GM21737 (cell line): Measurements from ENCODE around the gene KIF5C.
A peak's percentile ranks its signal among the peaks of the same experiment; 100 is the strongest.

Experiments
- ATAC-seq: cut with Tn5 transposase; IDR thresholded peaks from one replicate; pipeline ENCODE4 v1.9.1; 2021; ENCODE audit warnings: mild to moderate bottlenecking, moderate library complexity; ENCODE audit not compliant: unreplicated experiment

Gene KIF5C

GRCh38 chr2:149009576-149010461 lies 134.8 kb downstream of the KIF5C start:
- no peak for ATAC-seq

DNA sequence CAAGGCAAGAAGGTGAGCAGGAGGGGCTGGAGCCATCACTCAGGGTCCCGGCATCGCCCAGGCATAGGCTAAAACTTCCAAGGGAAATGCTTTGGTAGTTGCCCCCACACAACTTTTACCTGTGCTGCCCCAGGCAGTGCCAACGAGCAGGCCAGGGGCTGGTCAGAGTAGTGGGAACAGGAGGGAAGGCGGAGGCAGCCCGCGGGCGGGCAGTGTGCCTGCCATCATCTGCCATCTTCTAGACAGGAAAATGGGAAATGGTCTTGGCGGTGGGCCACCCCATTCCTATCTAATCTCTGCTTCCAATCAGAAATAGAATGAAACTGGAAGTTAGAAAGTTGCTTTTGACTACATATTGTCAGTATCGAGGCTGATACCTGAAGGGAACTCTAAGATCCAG lies 137.5 kb downstream of the KIF5C start:
- ATAC-seq, result no peak

DNA sequence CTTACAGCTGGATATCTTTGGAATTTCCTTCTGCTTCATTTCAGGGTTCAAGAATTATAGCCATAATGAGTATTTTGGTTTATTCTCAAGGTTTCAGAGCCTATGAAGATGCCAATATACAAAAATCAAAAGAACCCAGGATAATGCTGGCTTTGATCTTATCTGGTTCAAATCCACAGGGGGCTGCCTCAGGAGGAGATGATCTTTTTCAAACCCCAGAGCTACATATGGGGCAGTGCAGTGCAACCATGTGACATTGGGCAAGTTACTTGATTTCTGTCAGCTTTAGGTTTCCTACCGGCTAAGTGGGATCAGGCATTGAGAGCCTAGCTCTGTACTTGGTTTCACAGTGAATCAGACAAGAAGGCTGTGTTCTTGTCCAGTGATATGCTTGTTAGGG lies 140.5 kb downstream of the KIF5C start:
- ATAC-seq, result no peak

- no peak for ATAC-seq
Observed at GRCh38 chr2:149015926-149016563, 141.0 kb downstream of the KIF5C start.

- peak; percentile 28 for ATAC-seq
Observed at GRCh38 chr2:149017116-149017985, 142.3 kb downstream of the KIF5C start.

- no peak for ATAC-seq
Observed at GRCh38 chr2:149018981-149019380, 144.0 kb downstream of the KIF5C start.

GRCh38 chr2:149019768-149020167 lies 144.7 kb downstream of the KIF5C start:
- ATAC-seq, result no peak

- peak; percentile 27 for ATAC-seq
Observed at GRCh38 chr2:149020432-149020851, 145.4 kb downstream of the KIF5C start.

DNA sequence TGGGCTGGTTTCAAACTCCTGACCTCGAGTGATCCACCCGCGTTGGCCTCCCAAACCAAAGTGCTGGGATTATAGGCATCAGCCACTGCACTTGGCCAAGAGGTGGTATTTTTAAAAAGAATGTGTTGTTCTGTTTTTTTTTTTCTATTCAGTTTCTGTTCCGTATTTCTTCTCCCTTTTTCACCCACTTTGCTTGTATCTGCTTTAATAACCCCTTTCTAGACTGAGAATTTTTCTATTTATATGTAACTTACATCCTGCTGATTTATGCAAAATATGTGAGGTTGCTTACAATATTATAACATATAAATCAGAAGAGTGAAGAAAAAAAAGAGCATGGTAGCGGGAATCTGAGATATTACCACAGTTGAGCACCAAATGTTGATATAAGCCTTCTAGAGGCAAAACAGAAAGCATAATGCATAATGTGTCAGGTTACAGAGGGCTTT lies 146.3 kb downstream of the KIF5C start:
- peak; percentile 63 for ATAC-seq

DNA sequence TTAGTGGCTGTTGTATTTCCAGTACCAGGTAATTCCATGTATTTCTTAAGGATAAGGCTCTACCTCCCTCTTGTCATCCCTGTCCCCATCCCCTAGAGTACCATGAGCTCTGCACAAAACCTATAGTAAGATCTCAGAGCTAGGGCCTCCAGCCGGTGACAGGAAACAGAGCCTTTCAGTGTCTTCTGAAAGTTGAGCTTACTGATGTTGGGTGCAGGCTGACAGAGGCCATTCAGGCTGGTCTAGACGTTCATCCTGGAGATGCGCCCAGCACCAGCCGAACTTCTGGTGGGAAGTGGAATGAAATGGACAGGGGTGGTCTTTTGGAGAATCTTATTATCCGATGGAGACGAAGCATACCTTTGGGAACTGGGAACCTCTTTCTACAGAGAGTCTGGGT lies 146.7 kb downstream of the KIF5C start:
- peak; percentile 63 for ATAC-seq

DNA sequence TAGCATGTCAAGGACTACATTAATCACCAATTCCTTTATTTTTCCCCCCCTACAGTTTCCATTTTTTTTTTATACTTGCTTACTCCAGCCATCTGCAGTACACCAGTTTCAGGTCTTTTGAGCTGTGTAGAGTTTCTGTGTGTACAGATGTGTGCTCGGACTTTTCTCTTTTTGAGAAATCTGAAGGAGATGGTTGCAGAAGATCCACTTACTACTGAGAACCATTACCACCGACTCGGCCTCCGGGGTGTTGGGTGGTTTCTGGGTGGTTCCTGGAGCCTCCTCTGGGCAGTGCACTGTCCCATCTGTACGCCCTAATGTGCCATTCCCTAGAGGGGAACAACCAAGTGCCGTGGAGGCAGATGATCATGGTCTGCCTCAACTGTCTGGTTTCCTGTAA lies 148.1 kb downstream of the KIF5C start:
- ATAC-seq, result no peak

DNA sequence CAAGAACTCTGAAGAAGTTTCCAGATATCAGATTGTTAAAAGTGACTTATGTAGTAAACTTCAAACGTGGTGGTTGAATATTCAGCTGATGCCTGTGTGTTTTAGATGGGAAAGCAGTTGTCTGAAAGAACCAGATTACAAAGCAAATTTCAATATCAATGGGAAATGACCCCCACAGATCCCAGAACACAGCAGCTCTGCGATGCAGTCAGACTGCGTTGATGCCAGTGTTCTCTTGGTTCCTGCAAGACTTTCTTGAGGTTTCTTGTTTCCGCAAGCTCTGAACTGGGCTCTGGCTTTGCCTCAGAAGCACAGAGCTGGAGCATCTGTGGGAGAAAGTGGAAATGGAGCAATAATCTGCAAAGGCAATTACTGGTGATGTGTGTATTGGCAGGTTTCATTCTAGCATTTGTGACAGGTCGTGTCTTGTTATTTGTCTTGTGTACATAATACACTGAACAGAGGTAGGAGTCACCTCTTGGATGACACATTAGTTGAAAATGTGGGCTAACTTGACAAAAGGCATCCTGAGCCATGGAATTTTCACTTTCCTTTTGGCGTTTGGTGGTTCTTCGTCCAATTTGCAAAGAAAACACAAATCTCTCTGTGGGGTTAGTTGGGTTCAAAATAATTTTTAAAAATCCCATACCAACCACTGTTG lies 152.7 kb downstream of the KIF5C start:
- no peak for ATAC-seq

DNA sequence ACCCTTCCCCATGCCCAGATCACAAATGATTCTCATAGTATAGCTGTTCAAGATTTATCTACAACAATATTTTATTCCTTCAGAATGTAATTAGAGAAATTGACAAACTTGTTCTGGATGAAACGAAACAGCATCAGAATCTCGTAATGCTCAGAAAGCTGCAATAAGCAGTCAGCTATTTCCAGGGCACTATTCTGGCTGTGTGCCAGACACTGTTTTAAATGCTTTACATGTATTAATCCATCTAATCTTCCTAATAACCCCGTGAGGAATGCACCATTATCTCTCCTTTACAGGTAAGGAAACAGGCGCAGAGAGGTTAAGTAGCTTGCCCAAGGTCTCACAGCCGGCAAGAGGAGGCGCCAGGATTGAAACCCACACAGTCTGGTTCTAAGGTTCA lies 153.3 kb downstream of the KIF5C start:
- ATAC-seq, result no peak

GRCh38 chr2:149028891-149029290 lies 153.9 kb downstream of the KIF5C start:
- ATAC-seq, result no peak

DNA sequence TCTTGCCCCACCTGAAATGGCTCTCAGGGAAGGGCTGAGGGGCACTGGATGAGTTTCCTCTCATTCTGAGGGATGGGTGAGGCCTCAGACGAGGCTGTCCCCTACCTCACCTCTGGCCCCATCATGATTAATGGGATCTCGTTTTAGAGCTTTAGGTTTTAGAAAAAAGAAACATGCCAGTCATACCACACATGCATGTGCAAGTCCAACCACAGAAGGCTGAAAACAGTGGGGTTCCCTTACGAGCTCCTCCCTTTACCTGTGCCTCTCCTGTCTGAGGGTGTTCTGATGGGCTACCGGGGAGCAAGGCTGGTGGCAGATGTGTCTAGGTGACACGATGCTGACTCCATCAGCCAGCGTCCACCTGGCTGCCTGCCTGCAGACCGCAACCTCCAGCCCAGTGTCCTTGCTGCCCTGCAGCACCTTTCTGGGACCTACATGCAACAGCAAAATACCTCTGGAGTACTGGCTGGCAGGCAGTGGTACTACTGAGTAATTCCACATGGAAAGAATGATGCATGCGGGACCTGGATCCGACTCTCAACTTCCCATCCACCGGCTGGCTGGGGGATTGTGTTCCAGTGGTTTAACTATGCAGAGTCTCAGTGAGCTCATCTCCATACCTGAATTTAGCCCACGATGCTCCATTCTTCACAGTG lies 154.4 kb downstream of the KIF5C start:
- no peak for ATAC-seq

DNA sequence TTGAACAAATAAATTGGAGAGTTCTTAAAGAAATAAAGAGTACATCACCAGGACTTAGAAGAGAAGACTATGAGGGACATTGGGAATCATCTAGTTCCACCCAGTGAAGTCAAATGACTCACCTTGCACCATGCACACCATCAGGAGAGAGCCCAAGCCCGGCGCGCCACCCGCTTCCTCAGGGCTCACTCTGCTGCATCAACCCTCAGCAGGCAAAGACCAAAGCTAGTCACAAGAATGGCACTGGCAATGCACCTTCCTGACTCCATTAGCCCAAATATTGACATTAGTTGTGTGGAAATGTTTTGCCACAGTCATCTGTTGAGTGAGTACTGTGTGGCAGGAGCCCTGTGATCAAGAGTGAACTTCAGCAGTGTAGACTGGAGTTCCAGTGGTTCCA lies 156.4 kb downstream of the KIF5C start:
- ATAC-seq, result no peak

DNA sequence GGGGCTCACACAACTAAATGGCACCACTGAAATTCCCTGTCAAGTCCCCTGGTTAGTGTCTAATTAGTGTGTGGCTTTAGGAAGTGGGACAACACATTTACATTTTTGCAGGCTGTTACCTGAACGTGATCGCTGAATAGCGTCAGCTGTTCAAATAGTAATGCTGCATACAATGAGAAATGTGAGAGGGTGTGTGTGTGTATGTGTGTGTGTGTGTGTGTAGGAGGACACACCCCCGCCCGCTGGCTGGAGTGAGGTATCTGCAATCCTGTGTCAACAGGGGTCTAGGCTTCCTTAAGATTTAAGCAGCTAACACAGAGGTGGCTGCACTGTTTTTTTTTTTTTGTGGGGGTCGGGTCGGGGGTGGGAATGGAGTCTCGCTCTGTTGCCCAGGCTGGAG lies 158.7 kb downstream of the KIF5C start:
- ATAC-seq, result no peak

- ATAC-seq, result no peak
Observed at GRCh38 chr2:149034406-149034805, 159.4 kb downstream of the KIF5C start.

DNA sequence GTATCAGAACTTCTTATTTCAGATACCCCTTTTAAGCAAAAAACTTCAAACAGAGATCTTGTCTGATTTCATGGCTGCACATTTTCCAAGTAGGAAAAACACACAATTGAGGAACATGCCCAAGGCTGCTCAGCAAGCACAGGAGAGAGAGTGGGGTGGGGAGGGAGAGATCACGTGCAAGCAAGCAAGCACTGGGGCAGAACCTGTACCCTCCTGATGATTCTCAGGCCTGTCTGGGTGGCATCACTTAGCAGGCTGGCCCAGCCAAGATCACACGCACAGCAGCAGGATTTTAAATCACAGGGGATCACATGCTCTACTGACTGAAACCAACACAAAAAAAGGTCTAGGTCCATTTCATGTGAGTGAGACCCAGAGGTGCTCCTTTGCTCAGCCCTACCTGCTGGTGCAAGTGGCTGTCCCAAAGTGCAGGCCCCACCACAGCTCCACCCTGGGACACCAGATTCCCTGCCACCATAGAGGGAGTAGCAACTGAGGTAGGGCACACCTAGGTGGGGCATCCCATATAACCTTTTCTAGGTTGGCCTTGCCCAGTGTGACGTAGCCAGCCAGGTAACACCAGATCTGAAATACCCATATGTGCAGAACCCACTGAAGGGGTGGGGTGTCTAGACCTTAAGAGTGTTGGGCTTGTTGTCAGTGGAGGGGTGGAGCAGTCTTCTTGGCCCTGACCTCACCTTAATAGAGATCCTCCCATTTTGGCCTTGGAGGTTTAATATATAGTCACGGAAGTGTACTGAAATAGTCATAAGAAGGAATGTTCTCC lies 161.7 kb downstream of the KIF5C start:
- ATAC-seq, result no peak
